GM23248 (cell line): ENCODE measurements around the gene DDX31. TPM values are rescaled to one million over a fixed set of nuclear protein-coding genes. Genes with fewer than 3 reads are reported as not detected.
"Not testable (repeated sequence)": the region's sequence is repeated elsewhere in the genome, so short reads cannot be mapped to it uniquely, and the experiment has no call there.

Source experiments
- DNase-seq: peaks from one replicate; pipeline ENCODE4 v3.0.0-alpha.2; 2015
- H2AFZ ChIP-seq: fragments of 200-600 bp; sonication (generic); 2 replicates; pipeline ENCODE4 v1.6.1; 2016; ENCODE audit warnings: antibody characterized with exemption
- H3F3A ChIP-seq: fragments of 200-600 bp; sonication (generic); 2 replicates; pipeline ENCODE4 v1.6.1; 2016; ENCODE audit warnings: mild to moderate bottlenecking, antibody characterized with exemption, mixed run types; ENCODE audit not compliant: insufficient read depth
- H3K27ac ChIP-seq: fragments of 200-600 bp; sonication (generic); 2 replicates; pipeline ENCODE4 v1.5.1; 2016; ENCODE audit warnings: mild to moderate bottlenecking
- H3K27me3 ChIP-seq: fragments of 200-600 bp; sonication (generic); replicated peaks from 2 replicates; pipeline ENCODE4 v1.6.1; 2016; ENCODE audit warnings: mild to moderate bottlenecking; ENCODE audit not compliant: insufficient read depth
- H3K36me3 ChIP-seq: fragments of 200-600 bp; sonication (generic); 2 replicates; pipeline ENCODE4 v1.6.1; 2016; ENCODE audit warnings: low read depth, mild to moderate bottlenecking
- H3K4me1 ChIP-seq: fragments of 200-600 bp; sonication (generic); 2 replicates; pipeline ENCODE4 v1.6.1; 2016; ENCODE audit warnings: mild to moderate bottlenecking; ENCODE audit not compliant: insufficient read depth
- H3K4me2 ChIP-seq: fragments of 200-600 bp; sonication (generic); one replicate; pipeline ENCODE4 v1.6.1; 2016; ENCODE audit warnings: mild to moderate bottlenecking; ENCODE audit not compliant: unreplicated experiment
- H3K4me3 ChIP-seq: fragments of 200-600 bp; sonication (generic); 2 replicates; pipeline ENCODE4 v1.5.1; 2016; ENCODE audit warnings: mild to moderate bottlenecking
- H3K79me2 ChIP-seq: fragments of 200-600 bp; sonication (generic); 2 replicates; pipeline ENCODE4 v1.6.1; 2016; ENCODE audit warnings: mild to moderate bottlenecking; ENCODE audit not compliant: insufficient read depth
- H3K9ac ChIP-seq: fragments of 200-600 bp; sonication (generic); 2 replicates; pipeline ENCODE4 v1.6.1; 2016; ENCODE audit warnings: mild to moderate bottlenecking
- H3K9me2 ChIP-seq: fragments of 200-600 bp; sonication (generic); 2 replicates; pipeline ENCODE4 v1.6.1; 2016; ENCODE audit warnings: mixed run types, mild to moderate bottlenecking, moderate library complexity; ENCODE audit not compliant: insufficient read depth
- H3K9me3 ChIP-seq: fragments of 200-600 bp; sonication (generic); one replicate; pipeline ENCODE4 v1.6.1; 2017; ENCODE audit warnings: low read depth
- H4K20me1 ChIP-seq: fragments of 200-600 bp; sonication (generic); 2 replicates; pipeline ENCODE4 v1.6.0; 2016; ENCODE audit not compliant: insufficient read depth
- EZH2 ChIP-seq: fragments of 200-600 bp; sonication (generic); IDR thresholded peaks from 2 replicates; pipeline ENCODE4 v1.6.1; 2018; ENCODE audit warnings: antibody characterized with exemption, mild to moderate bottlenecking; ENCODE audit not compliant: insufficient read depth, poor library complexity, severe bottlenecking
- EZH2phosphoT487 ChIP-seq: fragments of 200-600 bp; sonication (generic); IDR thresholded peaks from 2 replicates; pipeline ENCODE4 v1.6.1; 2018; ENCODE audit warnings: antibody characterized with exemption, moderate library complexity, mild to moderate bottlenecking, low read depth; ENCODE audit not compliant: insufficient read depth
- WGBS, 2 experiments: methylation state at CpG; one replicate each; pipeline ENCODE4 v1.1.6; 2015 to 2017; ENCODE audit warnings: low lambda C conversion rate in 2 of 2, low coverage in 1 of 2; ENCODE audit errors: missing lambda C conversion rate in 2 of 2; 5-methylcytosine and 5-hydroxymethylcytosine counted together
- in situ Hi-C: fragments of 300-500 bp; cut with MboI; formaldehyde crosslinking; loops from 2 replicates; pipeline ENCODE4 v1.15.0; 2020
- polyA plus RNA-seq: library from polyadenylated mRNA; unstranded; fragments of >200 nt; fragmentation: Nextera tagmentation; extraction: Ambion mirVana; gene quantifications from 2 replicates; pipeline ENCODE4 v1.2.1, GENCODE V29; 2016
- total RNA-seq: library from RNA; depleted of rRNA; stranded (reverse); fragments of >200 nt; shearing (Covaris generic); gene quantifications from 2 replicates; pipeline ENCODE4 v1.2.3, GENCODE V29; 2014

DDX31 gene
- total and polyA plus RNA-seq, 2 experiments from 2014 or later = 8.2 to 11.0 TPM

- 70 to 71% methylated on average over 5 of the region's 5 CpGs for WGBS, 2 experiments
- H3K36me3 ChIP-seq = no peaks in the 10 kb centered on the region
- no peak overlapping the region for H3K4me2 ChIP-seq
- DNase-seq = no peak
- H4K20me1 ChIP-seq = no peaks in the 10 kb centered on the region
- no peaks in the 10 kb centered on the region for H3F3A ChIP-seq
- no peaks in the 10 kb centered on the region for H3K79me2 ChIP-seq
- no peak overlapping the region for H2AFZ ChIP-seq
- TF ChIP-seq EZH2 = no peak
- no peak overlapping the region for H3K9ac ChIP-seq
- H3K4me1 ChIP-seq = no peaks in the 10 kb centered on the region
- in situ Hi-C loops = no loop called here
- H3K27ac ChIP-seq = no peak overlapping the region
- no peaks in the 10 kb centered on the region for H3K9me3 ChIP-seq
- H3K27me3 ChIP-seq = peaks cover 24% of the 10 kb centered on the region
- H3K4me3 ChIP-seq = no peak overlapping the region
- no peaks in the 10 kb centered on the region for H3K9me2 ChIP-seq
These were observed 43.0 kb upstream of the DDX31 start for GRCh38 chr9:132712753-132713152.

DNA sequence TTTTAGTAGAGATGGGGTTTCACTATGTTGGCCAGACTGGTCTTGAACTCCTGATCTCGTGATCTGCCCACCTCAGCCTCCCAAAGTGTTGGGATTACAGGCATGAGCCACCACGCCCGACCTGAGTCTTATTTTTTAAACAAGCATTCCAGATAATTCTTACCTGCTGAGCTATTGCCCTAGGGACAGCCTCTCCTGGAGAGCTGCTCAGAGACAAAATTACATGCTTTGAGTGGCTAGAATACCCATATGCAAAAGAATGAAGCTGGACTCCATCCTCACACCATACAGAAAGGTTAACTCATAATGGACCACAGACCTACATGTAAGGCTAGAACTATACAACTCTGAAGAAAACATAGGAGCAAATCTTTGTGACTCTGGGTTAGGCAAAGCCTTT lies 42.1 kb upstream of the DDX31 start:
- in situ Hi-C loops = no loop called here
- WGBS, 2 experiments = 54 to 76% methylated on average over 3 of the region's 3 CpGs
- no peak for TF ChIP-seq EZH2phosphoT487
- TF ChIP-seq EZH2 = no peak

GRCh38 chr9:132711152-132711551 lies 41.4 kb upstream of the DDX31 start:
- peaks cover 18% of the 10 kb centered on the region for H3K27me3 ChIP-seq
- H3K4me2 ChIP-seq, H3K9ac ChIP-seq, H2AFZ ChIP-seq, H3F3A ChIP-seq, H3K4me1 ChIP-seq, H3K9me2 ChIP-seq, in situ Hi-C loops, H3K4me3 ChIP-seq, H4K20me1 ChIP-seq, H3K36me3 ChIP-seq, H3K9me3 ChIP-seq, H3K27ac ChIP-seq, H3K79me2 ChIP-seq, DNase-seq: not testable (repeated sequence)
- WGBS, 2 experiments = 68 to 73% methylated on average over 5 of the region's 5 CpGs

More for the DNA sequence above, 42.1 kb upstream of the DDX31 start:
- no peak overlapping the region for H3K9ac ChIP-seq
- H3K36me3 ChIP-seq = no peaks in the 10 kb centered on the region
- H3K4me1 ChIP-seq = no peaks in the 10 kb centered on the region
- H3K79me2 ChIP-seq = no peaks in the 10 kb centered on the region
- no peak for DNase-seq
- H3K27ac ChIP-seq = no peak overlapping the region
- no peaks in the 10 kb centered on the region for H3K9me3 ChIP-seq
- peaks cover 18% of the 10 kb centered on the region for H3K27me3 ChIP-seq
- H3K4me3 ChIP-seq = no peak overlapping the region
- H2AFZ ChIP-seq = no peak overlapping the region
- H3K4me2 ChIP-seq = no peak overlapping the region
- no peaks in the 10 kb centered on the region for H4K20me1 ChIP-seq
- no peaks in the 10 kb centered on the region for H3F3A ChIP-seq
- H3K9me2 ChIP-seq = no peaks in the 10 kb centered on the region

- no peaks in the 10 kb centered on the region for H3F3A ChIP-seq
- no peaks in the 10 kb centered on the region for H3K36me3 ChIP-seq
- peaks cover 18% of the 10 kb centered on the region for H3K27me3 ChIP-seq
- no peak overlapping the region for H3K9ac ChIP-seq
- no peaks in the 10 kb centered on the region for H3K79me2 ChIP-seq
- DNase-seq = no peak
- no peak overlapping the region for H3K4me2 ChIP-seq
- H4K20me1 ChIP-seq = no peaks in the 10 kb centered on the region
- no peak overlapping the region for H3K4me3 ChIP-seq
- in situ Hi-C loops = no loop called here
- H3K27ac ChIP-seq = no peak overlapping the region
- WGBS, 2 experiments = 62 to 64% methylated on average over 6 of the region's 6 CpGs
- no peaks in the 10 kb centered on the region for H3K9me2 ChIP-seq
- H3K4me1 ChIP-seq = no peaks in the 10 kb centered on the region
- H3K9me3 ChIP-seq = no peaks in the 10 kb centered on the region
- TF ChIP-seq EZH2 = no peak
- TF ChIP-seq EZH2phosphoT487 = no peak
- no peak overlapping the region for H2AFZ ChIP-seq
These were observed 40.5 kb upstream of the DDX31 start for GRCh38 chr9:132710333-132710732.

GRCh38 chr9:132708769-132709430 lies 39.1 kb upstream of the DDX31 start:
- WGBS, 2 experiments = 68 to 72% methylated on average over 23 of the region's 23 CpGs
- Histone ChIP-seq H3K79me2 (no peaks in the 10 kb centered on the region), H3K36me3 (no peaks in the 10 kb centered on the region), H3K27me3 (peaks cover 18% of the 10 kb centered on the region), H3K9me3 (no peaks in the 10 kb centered on the region), H3K4me2 (no peak overlapping the region), H4K20me1 (no peaks in the 10 kb centered on the region), H3K9me2 (no peaks in the 10 kb centered on the region), H3K4me1 (no peaks in the 10 kb centered on the region), H2AFZ (no peak overlapping the region), H3K4me3 (no peak overlapping the region), H3F3A (no peaks in the 10 kb centered on the region), H3K27ac (no peak overlapping the region), H3K9ac (no peak overlapping the region)
- TF ChIP-seq EZH2phosphoT487 (no peak), EZH2 (no peak)
- no peak for DNase-seq
- in situ Hi-C loops = no loop called here
